Head of caudate nucleus (tissue), 42 donors: ENCODE data around the gene C2orf81.
A peak's percentile ranks its signal among the peaks of the same experiment; 100 is the strongest.
"Not testable (repeated sequence)": the region's sequence is repeated elsewhere in the genome, so short reads cannot be mapped to it uniquely, and the experiment has no call there.

Experiments
- DNase-seq, 42 donors: peaks; one replicate each; pipeline versions ENCODE4 v3.0.0 to v3.0.0-alpha.2; 2020 to 2021; ENCODE audit warnings: mixed read lengths in 7 of 42
- intact Hi-C: fragments of 100-400 bp; cut with DNase I; formaldehyde crosslinking; loops from one replicate; pipeline ENCODE4 v1.15.0; 2022

Gene C2orf81

DNA sequence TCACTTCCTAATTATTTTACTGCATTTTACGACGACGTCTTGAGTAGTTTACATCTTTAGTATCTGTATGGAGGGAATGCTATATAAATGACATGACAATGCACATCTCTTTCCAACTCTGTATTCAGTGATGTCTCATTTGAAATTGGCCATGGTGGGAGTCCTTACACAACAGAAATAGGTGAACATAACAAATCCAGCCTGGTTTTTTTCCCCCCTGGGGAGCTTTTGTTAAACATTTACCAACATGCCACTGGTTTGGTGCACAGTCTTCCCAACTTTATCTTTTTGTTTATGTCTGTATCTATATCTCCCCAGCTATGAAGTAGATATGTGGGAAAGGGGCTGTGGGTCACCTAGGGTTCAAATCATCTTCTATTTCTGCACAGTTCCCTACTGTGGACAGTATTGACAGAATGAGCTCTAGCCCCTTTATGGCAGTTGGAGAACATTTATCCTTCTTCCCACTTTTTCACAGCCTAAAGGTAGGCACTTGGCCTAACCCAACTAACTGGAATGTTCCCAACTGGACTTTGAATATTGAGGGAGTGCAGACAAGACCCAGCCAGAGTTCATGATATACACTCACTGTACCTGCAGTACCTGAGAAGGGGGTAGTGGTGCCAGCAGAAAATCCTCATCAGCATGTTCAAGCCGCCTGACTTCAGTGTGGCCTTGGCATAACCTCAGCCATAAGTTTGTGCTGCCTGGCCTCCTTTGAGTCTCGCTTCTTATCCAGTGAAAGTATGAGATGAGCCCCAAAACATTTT lies 26.0 kb upstream of the C2orf81 start:
- DNase-seq = no peak
- intact Hi-C loops = no loop called here

DNA sequence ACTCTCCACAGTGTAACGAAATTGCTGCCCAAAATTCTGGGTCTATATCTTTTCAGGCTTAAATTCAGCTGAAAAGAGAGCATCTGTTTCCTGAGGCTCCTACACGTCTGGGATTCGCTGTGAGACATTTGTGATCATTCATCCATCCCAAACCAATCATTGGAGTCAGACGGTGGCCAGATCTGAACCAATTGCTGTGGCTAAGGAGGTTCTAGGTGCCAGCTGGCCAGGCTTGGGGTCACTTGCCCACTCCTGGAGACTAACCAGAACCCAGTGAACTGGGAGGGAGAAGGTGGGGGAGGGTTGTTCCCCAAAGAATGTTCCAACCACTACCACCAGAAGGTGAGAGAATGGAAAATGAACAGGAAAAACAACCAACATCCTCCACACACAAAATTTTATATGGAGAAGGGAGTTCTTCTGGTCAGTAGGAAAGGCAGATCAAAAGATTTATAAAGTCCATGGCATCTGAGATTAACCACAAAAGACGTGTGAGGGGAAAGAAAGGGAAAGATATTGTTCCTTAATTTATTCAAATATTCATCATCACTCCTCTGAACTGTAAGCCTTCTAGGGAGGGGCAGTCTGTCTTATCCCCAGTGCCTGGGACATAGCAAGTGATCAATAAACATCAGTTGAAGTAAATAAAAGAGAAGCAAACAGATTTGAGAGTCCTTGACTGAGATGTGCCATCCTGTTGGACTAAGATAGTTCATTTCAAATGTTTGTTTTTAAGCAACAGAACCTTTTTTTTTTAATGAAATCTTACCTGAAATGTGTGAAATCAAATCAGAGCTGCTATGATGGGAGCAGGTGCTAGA lies 23.3 kb upstream of the C2orf81 start:
- DNase-seq = no peak
- intact Hi-C loops = no loop called here

DNA sequence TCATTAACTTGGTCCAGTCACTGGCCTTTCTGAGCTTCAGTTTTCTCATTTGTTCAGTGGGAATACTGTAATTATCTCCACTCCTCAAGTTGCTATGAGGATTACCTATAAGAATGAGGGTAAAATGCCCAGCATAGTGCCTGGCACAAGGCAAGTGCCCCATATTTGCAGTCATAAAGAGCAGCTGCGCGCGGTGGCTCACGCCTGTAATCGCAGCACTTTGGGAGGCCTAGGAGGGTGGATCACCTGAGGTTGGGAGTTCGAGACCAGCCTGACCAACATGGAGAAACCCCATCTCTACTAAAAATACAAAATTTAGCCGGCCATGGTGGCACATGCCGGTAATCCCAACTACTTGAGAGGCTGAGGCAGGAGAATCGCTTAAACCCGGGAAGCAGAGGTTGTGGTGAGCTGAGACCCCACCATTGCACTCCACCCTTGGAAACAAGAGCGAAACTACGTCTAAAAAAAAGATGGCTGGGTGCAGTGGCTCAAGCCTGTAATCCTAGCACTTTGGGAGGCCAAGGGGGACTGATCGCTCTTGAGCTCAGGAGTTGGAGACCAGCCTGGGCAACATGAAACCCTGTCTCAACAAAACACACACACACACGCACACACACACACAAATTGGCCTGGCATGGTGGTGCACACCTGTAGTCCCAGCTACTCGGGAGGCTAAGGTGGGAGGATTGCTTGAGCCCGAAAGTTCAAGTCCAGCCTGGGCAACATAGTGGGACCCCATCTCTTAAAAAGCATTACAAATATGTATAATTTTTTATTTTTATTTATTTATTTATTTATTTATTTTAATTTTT lies 21.3 kb upstream of the C2orf81 start:
- DNase-seq, intact Hi-C loops: not testable (repeated sequence)

- intact Hi-C loops = loop anchor here (2.0 kb wide), 1 partner anchor 13 kb away; the partner anchor contains the start of gene INO80B
- peak in 16 of 42 donors; percentile 24 to 75 (median 48) for DNase-seq
These were observed 20.5 kb upstream of the C2orf81 start, which contains the start of gene RTKN for GRCh38 chr2:74441690-74442482. Gene RTKN (minus strand): TSS chr2:74441937. CDS start chr2:74441816, 121 bp downstream.

GRCh38 chr2:74441170-74441689 lies 19.8 kb upstream of the C2orf81 start:
- intact Hi-C loops = loop anchor here (2.0 kb wide), 1 partner anchor 14 kb away; the partner anchor contains the start of gene INO80B
- DNase-seq = peak in 18 of 42 donors; percentile 14 to 76 (median 49)

GRCh38 chr2:74440378-74441169 lies 19.2 kb upstream of the C2orf81 start:
- intact Hi-C loops = loop anchor here (2.0 kb wide), 1 partner anchor 14 kb away; the partner anchor contains the start of gene INO80B
- peak; percentile 76 to 97 (median 92) for DNase-seq

DNA sequence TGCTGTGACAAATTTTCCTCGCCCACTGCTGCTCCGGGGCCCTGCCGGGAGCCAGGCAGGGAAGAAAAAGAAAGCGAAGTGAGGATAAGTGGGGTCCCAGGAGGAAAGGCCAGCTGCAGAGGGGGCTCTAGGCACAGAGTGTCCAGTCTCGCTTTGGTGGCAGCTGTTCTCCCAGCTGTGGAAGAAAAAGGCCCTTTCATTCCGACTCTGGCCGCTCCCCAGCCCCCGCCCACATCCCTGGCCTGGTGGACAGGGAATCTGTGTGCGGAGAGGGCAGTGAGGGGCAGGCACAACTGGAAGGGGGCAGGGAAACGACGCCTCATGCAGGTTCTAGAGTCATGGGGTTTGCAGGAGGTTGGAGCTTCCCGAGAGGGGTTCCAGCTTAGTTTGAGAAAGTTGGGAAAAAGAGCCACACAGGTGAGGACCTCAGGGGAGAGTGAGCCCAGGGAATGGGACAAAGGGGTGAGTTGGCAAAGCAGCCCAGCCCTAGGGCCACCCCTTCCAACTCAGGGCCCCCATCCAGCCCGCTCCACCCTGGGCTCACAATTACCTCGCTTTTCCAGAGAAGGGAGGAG lies 18.5 kb upstream of the C2orf81 start:
- peak; percentile 80 to 98 (median 93) for DNase-seq
- intact Hi-C loops = loop anchor here (2.0 kb wide), 1 partner anchor 15 kb away; the partner anchor contains the start of gene INO80B

DNA sequence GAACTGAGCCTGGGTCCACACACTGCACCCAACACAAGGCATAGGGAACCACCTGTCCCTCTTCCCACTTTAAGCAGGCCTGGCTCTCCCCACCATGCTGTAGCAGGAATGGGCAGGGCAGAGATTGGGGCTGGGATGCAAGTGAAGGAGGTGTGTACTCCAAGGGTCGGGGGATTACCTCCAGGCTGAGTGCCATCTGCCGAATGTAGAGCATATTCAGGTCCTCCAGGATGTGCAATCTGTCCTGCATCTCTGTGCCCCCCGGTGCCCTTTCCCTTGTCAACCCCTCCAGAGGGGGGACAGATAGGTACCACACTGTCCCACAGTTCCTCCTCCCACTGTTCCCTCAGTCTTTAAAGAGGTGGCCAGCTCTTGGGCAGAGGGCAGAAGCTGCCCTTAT lies 18.0 kb upstream of the C2orf81 start:
- intact Hi-C loops = no loop called here

GRCh38 chr2:74438248-74438647 lies 16.8 kb upstream of the C2orf81 start:
- intact Hi-C loops = no loop called here
- DNase-seq = no peak

More for the DNA sequence above, 18.0 kb upstream of the C2orf81 start:
- DNase-seq = peak in 1 of 42 donors; percentile 45

DNA sequence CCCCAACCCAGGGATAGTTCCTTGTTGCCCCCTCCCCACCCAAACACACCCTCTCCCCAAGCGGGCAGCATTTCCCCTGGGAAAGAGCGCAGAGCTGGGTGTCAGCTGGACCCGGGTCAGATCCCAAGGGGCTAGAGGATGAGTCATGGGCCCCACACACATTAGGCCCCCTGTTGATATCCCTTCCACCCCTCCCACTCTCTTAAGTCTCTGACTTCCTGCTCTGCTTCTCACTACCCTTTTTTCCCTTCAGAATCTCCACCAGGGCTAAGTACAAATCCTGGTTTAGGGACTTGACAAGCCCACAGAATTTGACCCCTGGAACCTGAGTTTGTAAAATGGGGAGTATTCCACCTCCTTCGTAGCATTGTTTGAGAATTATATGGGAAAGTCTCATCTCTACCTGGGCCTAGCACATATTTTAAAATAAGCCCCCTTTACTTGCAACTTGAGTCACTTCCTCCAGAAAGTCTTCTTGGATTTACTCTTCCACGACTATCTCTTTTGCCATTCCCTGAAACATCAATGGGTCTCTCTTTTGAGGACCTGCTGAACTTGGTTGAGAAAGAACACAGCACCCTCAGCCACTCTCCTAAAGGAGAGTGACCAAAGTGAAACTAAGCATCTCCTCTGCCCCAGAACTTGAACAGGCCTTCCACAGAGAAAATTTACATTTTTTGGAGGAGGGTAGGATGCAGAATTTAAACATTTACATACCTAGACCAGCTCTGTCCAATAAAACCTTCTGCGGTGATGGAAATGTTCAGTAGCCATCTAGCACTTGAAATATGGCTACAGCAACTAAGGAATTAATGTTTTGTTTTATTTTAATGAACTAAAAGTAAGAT lies 15.7 kb upstream of the C2orf81 start:
- intact Hi-C loops = no loop called here
- DNase-seq = no peak

GRCh38 chr2:74436111-74436805 lies 14.8 kb upstream of the C2orf81 start:
- DNase-seq = peak in 1 of 42 donors; percentile 21
- intact Hi-C loops = no loop called here

DNA sequence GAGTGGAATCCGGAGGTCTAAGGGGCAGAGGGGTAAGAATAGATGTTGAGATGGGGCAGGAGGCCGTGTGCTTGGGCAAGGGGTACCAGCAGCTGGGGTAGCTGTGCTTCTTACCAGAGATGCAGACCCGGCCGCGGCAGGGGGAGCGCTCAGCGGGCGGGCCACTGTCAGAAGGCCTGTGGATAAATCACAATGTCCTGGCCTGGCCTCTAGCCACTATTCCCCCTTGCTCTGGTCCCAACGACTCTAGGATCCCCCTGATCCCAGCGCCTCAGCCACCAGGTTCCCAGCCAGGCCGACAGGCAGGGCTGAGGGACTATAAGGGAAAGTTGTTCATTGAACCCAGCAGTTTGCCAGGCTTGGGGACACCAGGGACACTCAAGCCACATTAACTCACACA lies 9.1 kb upstream of the C2orf81 start:
- DNase-seq = no peak
- intact Hi-C loops = no loop called here

DNA sequence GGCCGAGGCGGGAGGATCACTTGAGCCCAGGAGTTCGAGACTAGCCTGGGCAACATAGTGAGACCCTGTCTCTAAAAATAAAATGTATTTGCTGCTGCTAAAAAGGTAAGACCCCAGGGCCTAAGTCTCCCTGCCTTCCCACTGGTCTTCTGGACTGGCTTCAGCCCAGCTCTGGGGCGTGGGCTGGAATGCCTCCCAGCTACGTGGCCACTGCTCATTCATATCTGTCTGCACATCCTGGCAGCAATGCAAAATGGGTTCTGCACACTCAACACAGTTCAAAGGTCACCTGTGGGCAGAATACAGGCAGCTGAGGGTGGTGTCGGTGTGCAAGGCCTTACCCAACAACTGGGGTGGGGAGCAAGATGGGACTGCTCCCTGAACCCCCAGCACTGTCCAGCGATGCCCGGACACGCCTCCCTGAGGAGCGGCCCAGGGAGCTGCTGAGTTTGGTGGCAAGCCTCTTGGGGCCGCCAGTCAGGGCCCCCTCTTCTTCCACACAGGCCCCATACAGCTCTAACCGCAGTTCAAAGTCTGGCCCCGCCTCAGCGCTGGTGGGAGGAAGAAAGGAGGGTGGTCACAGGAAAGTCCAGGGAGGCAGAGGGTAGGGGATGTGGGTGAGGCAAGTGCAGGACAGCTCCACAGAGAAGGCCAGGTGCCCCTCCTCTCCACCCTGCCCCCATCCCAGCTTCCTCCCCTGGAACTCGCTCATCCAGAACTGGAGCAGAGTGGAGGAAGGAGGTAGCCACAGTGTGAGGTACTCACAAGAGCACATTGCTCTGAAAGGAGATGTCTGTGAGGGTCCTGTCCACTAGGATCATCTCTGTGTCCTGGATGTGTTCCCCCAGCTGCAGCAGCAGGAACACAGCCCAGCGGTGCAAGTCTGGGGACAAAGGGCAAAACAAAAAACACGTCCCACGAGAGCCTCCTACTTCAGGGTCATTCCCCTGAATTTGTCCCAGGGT lies 8.3 kb upstream of the C2orf81 start:
- intact Hi-C loops = no loop called here
- DNase-seq = no peak

- DNase-seq = no peak
- intact Hi-C loops = no loop called here
These were observed 7.3 kb upstream of the C2orf81 start for GRCh38 chr2:74428675-74429074.
